Measurements from ENCODE around the gene ASTE1. TPM values are rescaled to one million over a fixed set of nuclear protein-coding genes. Genes with fewer than 3 reads are reported as not detected.
A peak's percentile ranks its signal among the peaks of the same experiment; 100 is the strongest.

Gene ASTE1
- total and polyA plus RNA-seq, 10 of the 15 experiments (the other 5 are each of a cell fraction or from before 2014, with no cell fraction given) = 5.1 to 12.0 (median 8.2) TPM

DNA sequence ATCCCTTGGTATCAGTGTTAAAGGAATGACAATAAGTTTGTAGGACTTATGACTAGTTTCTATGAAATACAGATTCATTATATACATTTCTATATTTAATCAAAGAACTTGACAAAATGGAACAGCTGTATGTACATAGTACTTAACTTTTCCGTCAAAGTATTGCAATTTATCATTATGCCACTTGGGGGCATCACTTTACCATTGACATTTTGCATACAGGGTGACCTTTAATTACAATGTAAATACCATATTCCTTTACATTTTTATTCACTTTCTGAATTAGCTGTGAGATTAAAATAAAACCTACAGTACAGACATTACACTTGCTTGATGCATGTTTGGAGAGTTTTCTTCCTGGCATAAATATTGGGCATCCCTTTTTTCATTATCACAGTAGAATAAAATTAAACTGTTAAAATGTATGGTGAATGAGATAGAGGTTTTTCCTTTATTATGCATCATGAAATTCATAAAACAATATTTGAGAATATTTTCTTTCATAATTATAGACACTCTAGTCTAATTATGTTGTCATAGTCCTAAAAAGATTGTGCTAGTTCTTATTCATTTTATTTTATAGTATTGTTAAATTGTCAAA lies 7.0 kb upstream of the ASTE1 start:
- POLR2A ChIA-PET = interaction anchor here (1.0 kb wide), 1 partner anchor 11 kb away, joined by 3 read pairs; no protein-coding TSS in a partner anchor
- TF ChIP-seq RAD21 (IDR thresholded peaks at IDR 0.05; ENCODE audit: insufficient read depth, low read depth, low read length) (peak; percentile 71), SMC3 (IDR thresholded peaks at IDR 0.05; ENCODE audit: borderline replicate concordance, low read length) (peak; percentile 59), ETV6 (conservative IDR thresholded peaks at IDR 0.05 in 1 of 2, IDR thresholded peaks at IDR 0.05 in 1 of 2; ENCODE audit: borderline replicate concordance in 1 of 2, low read depth in 1 of 2) (no peak)
- TF ChIP-seq, protein P1, sequence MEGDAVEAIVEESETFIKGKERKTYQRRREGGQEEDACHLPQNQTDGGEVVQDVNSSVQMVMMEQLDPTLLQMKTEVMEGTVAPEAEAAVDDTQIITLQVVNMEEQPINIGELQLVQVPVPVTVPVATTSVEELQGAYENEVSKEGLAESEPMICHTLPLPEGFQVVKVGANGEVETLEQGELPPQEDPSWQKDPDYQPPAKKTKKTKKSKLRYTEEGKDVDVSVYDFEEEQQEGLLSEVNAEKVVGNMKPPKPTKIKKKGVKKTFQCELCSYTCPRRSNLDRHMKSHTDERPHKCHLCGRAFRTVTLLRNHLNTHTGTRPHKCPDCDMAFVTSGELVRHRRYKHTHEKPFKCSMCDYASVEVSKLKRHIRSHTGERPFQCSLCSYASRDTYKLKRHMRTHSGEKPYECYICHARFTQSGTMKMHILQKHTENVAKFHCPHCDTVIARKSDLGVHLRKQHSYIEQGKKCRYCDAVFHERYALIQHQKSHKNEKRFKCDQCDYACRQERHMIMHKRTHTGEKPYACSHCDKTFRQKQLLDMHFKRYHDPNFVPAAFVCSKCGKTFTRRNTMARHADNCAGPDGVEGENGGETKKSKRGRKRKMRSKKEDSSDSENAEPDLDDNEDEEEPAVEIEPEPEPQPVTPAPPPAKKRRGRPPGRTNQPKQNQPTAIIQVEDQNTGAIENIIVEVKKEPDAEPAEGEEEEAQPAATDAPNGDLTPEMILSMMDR (IDR thresholded peaks at IDR 0.05 in 2 of 3, conservative IDR thresholded peaks at IDR 0.05 in 1 of 3; ENCODE audit: control insufficient read depth in 2 of 3, extremely low read depth in 1 of 3, insufficient read depth in 1 of 3, low read depth in 3 of 3, low read length in 3 of 3) = peak; percentile 48 to 67 (median 57); a peak in 5 of 6 replicates
- Histone ChIP-seq H3K9me3 (replicated peaks; ENCODE audit: control insufficient read depth, insufficient read depth, low read length) (no peaks in the 10 kb centered on the region), H3K4me1 (ENCODE audit: control insufficient read depth, insufficient read depth, low read length) (no peaks in the 10 kb centered on the region), H3K36me3 (ENCODE audit: control insufficient read depth in 2 of 2, insufficient read depth in 2 of 2, low read length in 1 of 2) (no peaks in the 10 kb centered on the region), H4K20me1 (ENCODE audit: control insufficient read depth, insufficient read depth) (no peaks in the 10 kb centered on the region), H3K4me2 (ENCODE audit: control insufficient read depth, insufficient read depth) (no peak overlapping the region), H3K27me3 (replicated peaks in 1 of 2; ENCODE audit: control insufficient read depth in 2 of 2, insufficient read depth in 2 of 2, low read length in 1 of 2) (no peaks in the 10 kb centered on the region), H3K27ac (ENCODE audit: control insufficient read depth, insufficient read depth) (no peak overlapping the region), H3K4me3 (no peak overlapping the region), H2AFZ (ENCODE audit: control insufficient read depth, low read depth, low read length) (no peak overlapping the region; the same call in 1 of the 2 replicates), H3K9ac (ENCODE audit: control insufficient read depth, insufficient read depth, low read length) (no peak overlapping the region), H3K79me2 (ENCODE audit: control insufficient read depth, insufficient read depth, low read length) (no peaks in the 10 kb centered on the region)
- CTCF ChIA-PET = interaction anchor here (0.6 to 2.7 kb wide), 32 partner anchors 8 to 1475 kb away, joined by 3 to 22 read pairs (median 4); no protein-coding TSS in a partner anchor
- no TSS peak for BruUV-seq (replicated peaks)
- SMC1A ChIA-PET (ENCODE audit: uncharacterized antibody, unreplicated experiment) = interaction anchor here (1.0 to 3.9 kb wide), 8 partner anchors 9 to 997 kb away, joined by 3 to 12 read pairs (median 3); no protein-coding TSS in a partner anchor
- RAD21 ChIA-PET (ENCODE audit: unreplicated experiment) = interaction anchor here (0.7 to 3.3 kb wide), 13 partner anchors 13 to 1177 kb away, joined by 3 to 16 read pairs (median 4); partner anchors contain the start of gene ATP2C1
- 0% methylated on average over 1 of the region's 1 CpG for WGBS (ENCODE audit: insufficient coverage, insufficient replicate concordance, low lambda C conversion rate, missing lambda C conversion rate)
- DNase-seq (ENCODE audit: low read depth, low spot score) = no peak
- peak; percentile 92 for FAIRE-seq
- intact Hi-C loops (cut with micrococcal nuclease; ENCODE audit: unreplicated experiment) (loop anchor here (5.0 to 10.0 kb wide), 5 partner anchors 511 to 1149 kb away; no protein-coding TSS in a partner anchor), in situ Hi-C loops (cut with MboI) (no loop called here)
- peak; percentile 82 for ATAC-seq

Data from GM12878 (cell line).